ENCODE results near the gene PTPRC. TPM values are rescaled to one million over a fixed set of nuclear protein-coding genes. Genes with fewer than 3 reads are reported as not detected.
A peak's percentile ranks its signal among the peaks of the same experiment; 100 is the strongest.

Gene PTPRC
- total RNA-seq, 2 experiments from 2014 or later = 177 to 241 TPM

GRCh38 chr1:198681252-198681651 is 42.4 kb downstream of the PTPRC start:
- intact Hi-C loops (cut with micrococcal nuclease; ENCODE audit: unreplicated experiment) = loop anchor here (5.0 to 10.0 kb wide), 4 partner anchors 144 to 919 kb away; no protein-coding TSS in a partner anchor
- no peaks in the 10 kb centered on the region for H4K20me1 ChIP-seq (ENCODE audit: insufficient read depth, low read length)
- no peak overlapping the region for H2AFZ ChIP-seq (ENCODE audit: low read length)
- ChIA-PET POLR2A (interaction anchor here (0.6 to 21.0 kb wide), 35 partner anchors 9 to 520 kb away, joined by 3 to 410 read pairs (median 8); partner anchors contain the start of gene PTPRC), CTCF (ENCODE audit: unreplicated experiment) (interaction anchor here (0.5 to 2.8 kb wide), 3 partner anchors 41 to 125 kb away, joined by 3 to 22 read pairs (median 5); no protein-coding TSS in a partner anchor)
- no peaks in the 10 kb centered on the region for H3K9me3 ChIP-seq (ENCODE audit: low read length)
- TF ChIP-seq CTCF (conservative IDR thresholded peaks at IDR 0.05; ENCODE audit: low read length) (no peak), EZH2phosphoT487 (IDR thresholded peaks at IDR 0.05; ENCODE audit: borderline replicate concordance, low read depth, low read length) (no peak)
- peaks cover 98% of the 10 kb centered on the region for H3K4me1 ChIP-seq (ENCODE audit: insufficient read depth, low read length, poor library complexity, severe bottlenecking)
- peaks cover 92% of the 10 kb centered on the region for H3K79me2 ChIP-seq (ENCODE audit: insufficient read depth, low read depth, low read length)
- DNase-seq (ENCODE audit: low spot score) = no peak
- BruUV-seq (replicated peaks) = TSS peak; percentile 93
- H3K27ac ChIP-seq (ENCODE audit: low read depth, low read length, poor library complexity, severe bottlenecking) = peak overlapping the region; percentile 99
- peak overlapping the region; percentile 91 for H3K4me2 ChIP-seq (ENCODE audit: low read length)
- no peaks in the 10 kb centered on the region for H3K9me2 ChIP-seq (ENCODE audit: insufficient read depth, low read length)
- peak overlapping the region; percentile 49 for H3K4me3 ChIP-seq (ENCODE audit: low read depth, low read length, poor library complexity, severe bottlenecking)
- peaks cover 25% of the 10 kb centered on the region for H3K36me3 ChIP-seq (ENCODE audit: insufficient read depth, low read length)

- intact Hi-C loops (cut with micrococcal nuclease; ENCODE audit: unreplicated experiment) = loop anchor here (1.0 to 10.0 kb wide), 7 partner anchors 44 to 920 kb away; no protein-coding TSS in a partner anchor
- no peaks in the 10 kb centered on the region for H4K20me1 ChIP-seq (ENCODE audit: insufficient read depth, low read length)
- H3K4me2 ChIP-seq (ENCODE audit: low read length) = peak overlapping the region; percentile 91
- ChIA-PET POLR2A (interaction anchor here (0.6 to 21.0 kb wide), 47 partner anchors 9 to 1514 kb away, joined by 3 to 410 read pairs (median 5); partner anchors contain the start of genes ATP6V1G3 and PTPRC), CTCF (ENCODE audit: unreplicated experiment) (interaction anchor here (0.6 to 2.8 kb wide), 7 partner anchors 9 to 84 kb away, joined by 3 to 22 read pairs (median 3); no protein-coding TSS in a partner anchor)
- peaks cover 20% of the 10 kb centered on the region for H3K36me3 ChIP-seq (ENCODE audit: insufficient read depth, low read length)
- H3K9me3 ChIP-seq (ENCODE audit: low read length) = no peaks in the 10 kb centered on the region
- TSS peak; percentile 74 for BruUV-seq (replicated peaks)
- peaks cover 92% of the 10 kb centered on the region for H3K79me2 ChIP-seq (ENCODE audit: insufficient read depth, low read depth, low read length)
- peaks cover 98% of the 10 kb centered on the region for H3K4me1 ChIP-seq (ENCODE audit: insufficient read depth, low read length, poor library complexity, severe bottlenecking)
- H3K9me2 ChIP-seq (ENCODE audit: insufficient read depth, low read length) = no peaks in the 10 kb centered on the region
- H2AFZ ChIP-seq (ENCODE audit: low read length) = no peak overlapping the region
- no peak for TF ChIP-seq CTCF (conservative IDR thresholded peaks at IDR 0.05; ENCODE audit: low read length)
- TF ChIP-seq EZH2phosphoT487 (IDR thresholded peaks at IDR 0.05; ENCODE audit: borderline replicate concordance, low read depth, low read length) = no peak
- DNase-seq (ENCODE audit: low spot score) = peak; percentile 98
- H3K27ac ChIP-seq (ENCODE audit: low read depth, low read length, poor library complexity, severe bottlenecking) = peak overlapping the region; percentile 99
- H3K4me3 ChIP-seq (ENCODE audit: low read depth, low read length, poor library complexity, severe bottlenecking) = peak overlapping the region; percentile 59
These were observed 43.3 kb downstream of the PTPRC start for GRCh38 chr1:198681831-198682759.

Data from OCI-LY7 (cell line).